Measurements from ENCODE around the gene PAQR8.

Gene PAQR8, protein sequence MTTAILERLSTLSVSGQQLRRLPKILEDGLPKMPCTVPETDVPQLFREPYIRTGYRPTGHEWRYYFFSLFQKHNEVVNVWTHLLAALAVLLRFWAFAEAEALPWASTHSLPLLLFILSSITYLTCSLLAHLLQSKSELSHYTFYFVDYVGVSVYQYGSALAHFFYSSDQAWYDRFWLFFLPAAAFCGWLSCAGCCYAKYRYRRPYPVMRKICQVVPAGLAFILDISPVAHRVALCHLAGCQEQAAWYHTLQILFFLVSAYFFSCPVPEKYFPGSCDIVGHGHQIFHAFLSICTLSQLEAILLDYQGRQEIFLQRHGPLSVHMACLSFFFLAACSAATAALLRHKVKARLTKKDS

DNA sequence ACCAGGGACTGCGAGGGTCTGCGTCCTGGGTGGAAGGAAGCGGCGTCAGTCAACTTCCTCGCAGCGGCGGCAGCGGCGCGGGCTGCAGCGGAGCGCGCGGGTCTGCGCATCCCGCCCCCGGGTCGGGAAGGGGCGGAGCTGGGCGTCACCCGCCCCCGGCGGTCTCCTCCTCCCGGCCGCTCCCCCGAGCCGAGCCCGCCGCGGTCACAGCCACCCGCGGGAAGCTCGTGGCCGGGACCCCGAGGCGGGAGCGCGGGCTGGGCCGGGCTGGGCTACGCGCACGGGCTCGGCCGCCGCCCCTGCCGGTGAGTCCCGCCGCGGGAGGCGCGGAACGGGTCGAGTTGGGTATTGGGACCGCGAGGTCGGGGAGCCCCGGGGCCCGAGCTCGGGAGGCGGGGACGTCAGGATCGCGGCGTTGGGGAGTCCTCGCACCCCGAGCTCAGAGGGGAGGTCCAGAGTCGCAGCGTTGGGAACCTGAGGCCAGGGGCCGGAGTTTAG lies at the start of gene PAQR8:
Gene PAQR8 (plus strand): TSS at position 207 of the 498 bp plus-strand sequence. CDS start 41,063 bp downstream, outside the sequence.
- peak; percentile 77 for DNase-seq

DNA sequence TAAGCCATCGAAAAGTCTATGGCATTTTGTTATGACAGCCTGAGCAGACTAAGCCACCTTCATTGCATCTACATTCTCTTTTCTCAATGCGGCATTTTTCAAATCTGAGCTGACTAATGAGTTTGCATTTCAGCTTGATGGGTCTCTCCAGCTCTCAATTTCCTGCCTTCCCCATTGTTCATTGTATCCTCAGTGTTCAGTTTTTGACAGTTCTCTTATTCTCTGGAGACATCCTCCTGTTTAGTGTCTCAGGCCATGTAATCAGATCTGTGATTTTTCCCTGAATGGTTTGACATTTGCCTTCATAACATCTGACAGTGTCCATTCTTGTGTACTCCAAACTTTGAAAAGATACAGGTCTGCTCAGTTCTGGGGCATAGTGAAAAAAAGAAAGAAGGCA lies 49.5 kb upstream of the PAQR8 start:
- no peak for DNase-seq

DNA sequence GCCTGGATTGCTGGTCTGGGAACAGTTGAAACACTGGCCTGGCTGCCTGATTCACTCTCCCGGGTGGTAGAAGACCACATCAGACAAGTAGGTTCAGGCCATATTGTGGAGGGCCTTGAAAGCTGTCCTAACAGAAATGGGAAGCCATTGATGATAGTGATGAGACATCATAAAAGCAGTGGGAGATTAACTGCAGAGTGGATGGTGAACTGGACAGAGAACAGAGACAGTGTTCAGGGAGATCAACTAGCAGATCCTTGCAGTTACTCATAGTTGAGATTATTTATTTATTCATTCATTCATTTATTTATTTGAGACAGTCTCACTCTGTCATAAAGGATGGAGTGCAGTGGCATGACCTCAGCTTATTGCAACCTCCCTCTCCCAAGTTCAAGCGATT lies 47.2 kb upstream of the PAQR8 start:
- DNase-seq: no peak

DNA sequence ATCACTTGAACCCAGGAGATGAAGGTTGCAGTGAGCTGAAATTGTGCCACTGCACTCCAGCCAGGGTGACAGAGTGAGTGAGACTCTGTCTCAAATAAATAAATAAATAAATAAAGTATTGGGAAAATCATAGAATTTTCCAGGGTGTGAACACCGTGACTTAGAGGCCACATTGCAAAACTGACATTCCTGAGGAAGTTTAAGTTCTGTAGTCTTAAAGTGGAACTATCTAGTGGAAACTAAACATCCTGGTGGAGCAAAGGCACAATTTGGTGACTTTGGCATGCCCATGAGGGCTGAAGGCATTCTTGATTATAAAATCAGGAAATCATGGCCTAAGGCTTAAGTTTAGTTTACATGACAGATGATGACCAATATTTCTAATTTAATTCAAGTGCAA lies 44.7 kb upstream of the PAQR8 start:
- no peak for DNase-seq

DNA sequence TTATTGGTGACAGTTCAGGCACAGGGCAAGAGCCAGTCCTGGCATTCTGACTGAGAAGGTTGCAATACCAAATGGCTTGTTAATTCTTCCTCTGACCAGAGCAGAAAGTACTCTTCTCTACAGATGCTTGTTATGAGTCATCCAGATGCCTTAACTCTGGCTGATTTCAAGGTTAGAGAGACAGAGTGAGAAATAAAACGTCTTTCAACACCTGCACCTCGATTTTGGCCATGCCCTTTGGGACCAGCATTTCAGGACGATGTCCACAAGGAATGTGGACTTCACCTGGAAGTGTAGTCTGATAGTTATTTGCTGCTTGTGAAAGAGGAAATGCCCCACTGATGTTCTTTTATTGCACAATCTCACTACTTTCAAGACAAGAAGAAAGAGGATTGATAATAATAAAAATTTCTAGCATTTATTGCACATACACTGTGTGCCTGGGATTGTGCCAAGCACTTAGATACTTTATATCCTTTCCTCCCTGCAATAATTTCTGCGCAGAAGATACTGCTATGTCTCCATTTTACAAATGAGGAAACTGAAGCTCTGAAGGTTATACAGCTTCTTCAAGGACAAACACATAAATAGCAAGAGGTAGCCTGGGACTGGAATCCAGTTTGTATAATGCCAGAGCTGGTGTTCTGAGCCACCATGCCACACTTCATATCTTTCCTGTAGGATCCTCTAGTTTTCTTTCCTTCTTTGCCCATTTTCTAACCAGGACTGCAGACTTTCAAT lies 43.9 kb upstream of the PAQR8 start:
- DNase-seq: no peak

DNA sequence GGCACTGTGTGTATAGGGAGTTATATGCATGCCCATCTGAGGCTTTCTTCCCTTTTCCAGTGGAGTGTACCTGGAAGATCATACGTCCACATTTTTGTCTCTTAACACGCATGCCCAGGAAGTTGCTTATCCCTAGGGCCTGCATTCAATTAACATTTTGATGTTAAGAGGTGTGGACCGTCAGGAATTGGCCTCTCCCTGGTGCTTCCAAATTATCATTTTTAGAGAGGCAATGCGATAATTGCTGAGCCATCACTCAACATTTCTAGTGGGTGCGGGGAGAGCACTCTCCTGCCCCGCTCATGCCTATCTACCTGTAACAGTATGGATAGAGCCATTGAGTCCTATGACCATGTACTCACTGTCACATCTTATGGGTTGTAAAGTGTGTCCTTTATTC lies 37.8 kb upstream of the PAQR8 start:
- DNase-seq: no peak

DNA sequence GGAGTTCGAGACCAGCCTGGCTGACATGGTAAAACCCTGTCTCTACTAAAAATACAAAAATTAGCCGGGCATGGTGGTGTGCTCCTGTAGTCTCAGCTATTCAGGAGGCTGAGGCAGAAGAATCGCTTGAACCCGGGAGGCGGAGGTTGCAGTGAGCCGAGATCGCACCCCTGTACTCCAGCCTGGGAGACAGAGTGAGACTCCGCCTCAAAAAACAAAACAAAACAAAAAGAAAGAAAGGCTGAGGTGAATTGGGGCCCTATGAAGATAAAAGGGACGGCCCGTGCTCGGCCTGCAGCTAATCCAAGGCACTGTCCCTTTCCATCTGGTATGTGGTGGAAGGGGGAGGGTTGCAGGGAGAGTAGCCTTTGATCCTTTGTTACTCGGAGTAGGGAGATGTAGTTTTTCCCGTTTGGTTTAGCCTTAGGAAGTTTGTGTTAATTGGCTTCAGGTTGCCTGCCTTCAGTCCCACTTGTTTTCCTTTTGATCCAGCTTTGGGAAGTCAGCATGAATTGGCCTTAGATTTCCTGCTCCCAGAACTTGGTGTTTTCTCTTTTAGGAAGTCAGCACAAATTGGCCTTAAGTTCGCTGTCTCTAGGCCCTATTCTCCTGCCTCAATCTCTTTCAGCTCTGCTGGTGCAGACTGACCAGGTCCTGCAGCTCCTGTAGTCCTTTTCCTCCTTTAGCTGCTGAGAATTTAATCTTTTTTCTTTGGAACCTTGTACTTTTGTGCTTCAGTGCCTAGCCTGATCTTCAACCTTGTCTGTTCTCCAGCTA lies 36.1 kb upstream of the PAQR8 start:
- DNase-seq: no peak

DNA sequence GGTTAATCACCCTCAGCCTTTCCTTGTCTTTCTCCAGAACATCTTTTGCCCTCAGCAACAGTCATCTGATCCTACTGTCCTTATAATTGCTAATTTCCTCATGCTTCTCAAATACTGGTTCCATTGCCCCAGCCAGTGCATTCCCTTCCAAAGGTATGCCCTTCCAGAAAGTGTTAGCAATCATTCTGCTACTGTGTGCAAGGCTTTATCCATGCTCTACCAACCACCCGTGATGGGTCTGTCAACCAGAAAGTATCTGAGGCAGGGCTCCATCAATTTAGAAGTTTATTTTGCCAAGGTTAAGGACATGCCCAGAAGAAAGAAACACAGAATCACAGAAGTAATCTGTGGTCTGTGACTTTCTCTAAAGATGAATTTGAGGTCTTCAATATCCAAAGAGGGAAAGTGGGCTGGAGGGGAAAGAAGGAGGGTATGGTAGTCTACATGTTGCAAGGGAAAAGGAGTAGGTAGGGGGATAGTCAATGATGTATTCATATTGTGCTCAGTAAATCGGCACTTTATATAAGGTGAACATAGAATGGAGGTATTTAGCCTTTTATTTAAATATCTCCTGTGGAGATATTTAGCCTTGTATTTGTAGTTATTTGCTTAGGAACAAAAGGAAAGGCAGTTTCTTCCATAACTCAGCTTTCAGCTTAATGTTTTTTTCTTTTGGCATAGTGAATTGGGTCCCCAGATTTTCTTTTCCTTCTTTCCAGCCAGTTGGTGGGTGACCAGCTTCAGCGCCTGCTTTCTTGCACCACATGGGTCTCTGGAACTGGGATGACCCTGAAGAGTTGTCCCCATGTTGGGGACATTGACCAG lies 35.2 kb upstream of the PAQR8 start:
- DNase-seq: no peak

DNA sequence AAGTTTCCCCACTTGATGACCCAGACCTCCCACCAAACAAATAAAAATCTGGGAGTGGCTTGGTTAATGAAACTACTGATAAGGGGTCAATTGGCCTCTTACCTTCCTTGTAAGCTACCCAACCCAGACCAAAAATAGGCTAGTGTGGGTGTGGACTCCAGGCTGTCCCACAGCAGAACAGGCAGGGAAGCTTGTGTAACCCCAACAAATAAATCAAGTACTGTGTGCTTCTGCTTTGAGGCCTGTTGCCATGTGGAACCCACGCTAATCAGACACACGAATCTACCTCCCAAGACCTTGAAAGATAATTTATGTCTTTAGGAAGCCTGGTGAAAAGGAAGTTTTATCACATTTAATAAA lies 33.7 kb upstream of the PAQR8 start:
- DNase-seq: no peak

DNA sequence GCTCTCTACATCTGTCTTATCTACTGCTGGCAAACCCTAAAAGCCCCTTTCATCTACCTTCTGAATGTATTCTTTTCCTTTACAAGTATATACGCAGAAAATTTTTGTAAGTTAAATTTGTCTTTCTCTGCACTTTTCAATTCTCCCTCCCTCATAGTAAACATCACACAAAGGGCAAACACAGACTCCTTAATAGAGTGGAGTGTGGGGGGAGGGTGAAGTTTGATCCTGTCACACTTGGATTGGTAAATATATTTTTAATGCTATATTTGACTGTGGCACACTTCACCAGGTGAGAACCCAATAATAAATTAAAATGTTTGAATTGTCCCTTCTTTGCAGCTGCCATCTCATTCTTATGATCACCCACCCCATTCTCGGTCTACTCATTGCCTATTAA lies 33.2 kb upstream of the PAQR8 start:
- no peak for DNase-seq

DNA sequence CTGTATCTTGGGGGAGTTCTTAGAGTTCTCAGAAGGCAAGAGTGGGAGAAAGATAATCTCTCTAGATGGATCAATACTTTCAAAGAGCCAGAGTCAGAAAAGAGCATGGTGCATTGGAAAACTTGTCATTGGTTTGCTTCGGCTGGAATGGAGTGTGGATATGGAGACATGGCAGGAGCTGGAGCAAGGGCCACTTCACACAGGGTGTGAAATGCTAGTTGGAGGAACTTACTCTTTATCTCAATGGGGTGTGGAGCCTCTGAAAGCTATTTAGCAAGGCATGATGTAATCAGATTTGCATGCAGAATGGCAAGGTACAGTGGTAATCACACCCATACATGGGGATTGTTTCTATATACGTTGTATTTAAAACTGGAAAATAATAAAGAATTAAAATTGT lies 31.5 kb upstream of the PAQR8 start:
- DNase-seq: no peak

DNA sequence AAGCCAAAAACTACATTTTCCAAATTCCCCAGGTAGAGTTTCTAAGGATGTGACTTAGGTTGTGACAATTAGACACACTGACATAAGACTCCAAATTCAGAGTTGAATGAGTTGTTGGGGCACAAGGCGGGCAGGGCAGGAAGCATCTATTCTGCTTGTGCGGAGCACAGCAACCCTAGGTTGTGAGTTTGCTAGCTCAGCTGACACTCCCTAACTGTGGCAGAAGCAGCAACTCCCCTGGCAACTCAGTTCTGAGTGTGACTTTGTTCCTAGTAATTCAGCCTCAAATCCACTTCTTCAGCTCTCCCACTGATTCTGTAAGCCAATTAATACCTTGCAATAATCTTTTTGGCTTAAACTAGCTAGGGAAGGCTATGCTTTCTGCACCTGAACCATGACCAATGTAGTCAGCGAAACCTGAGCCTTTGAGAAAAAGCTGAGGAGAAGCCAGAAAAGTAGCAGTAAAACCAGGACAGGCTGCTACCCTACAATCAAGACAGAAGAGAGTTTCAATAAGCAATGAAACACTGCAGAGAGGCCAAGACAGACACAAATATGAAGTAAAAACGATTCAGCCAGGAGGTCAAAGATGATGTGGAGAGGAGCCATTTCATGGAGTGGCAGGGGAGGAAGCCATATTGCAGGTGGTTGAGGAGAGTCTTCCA lies 30.0 kb upstream of the PAQR8 start:
- DNase-seq: no peak

DNA sequence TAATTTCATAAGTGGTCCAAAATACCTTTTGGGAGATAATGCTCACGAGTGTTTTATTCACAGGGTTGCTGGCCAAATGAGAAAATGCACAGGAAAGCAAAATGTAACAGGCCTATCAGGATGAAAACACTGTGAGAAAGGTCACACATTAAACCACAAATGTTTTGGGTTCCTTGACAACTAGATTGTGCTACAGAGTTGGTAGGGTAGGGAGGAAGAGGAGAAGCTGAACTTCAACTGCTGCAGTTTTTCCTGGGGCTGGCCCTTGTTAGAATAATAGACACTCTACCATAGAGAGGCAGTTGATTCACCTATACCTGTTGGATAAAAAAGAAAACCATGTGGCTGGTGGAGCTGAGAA lies 28.1 kb upstream of the PAQR8 start:
- no peak for DNase-seq

DNA sequence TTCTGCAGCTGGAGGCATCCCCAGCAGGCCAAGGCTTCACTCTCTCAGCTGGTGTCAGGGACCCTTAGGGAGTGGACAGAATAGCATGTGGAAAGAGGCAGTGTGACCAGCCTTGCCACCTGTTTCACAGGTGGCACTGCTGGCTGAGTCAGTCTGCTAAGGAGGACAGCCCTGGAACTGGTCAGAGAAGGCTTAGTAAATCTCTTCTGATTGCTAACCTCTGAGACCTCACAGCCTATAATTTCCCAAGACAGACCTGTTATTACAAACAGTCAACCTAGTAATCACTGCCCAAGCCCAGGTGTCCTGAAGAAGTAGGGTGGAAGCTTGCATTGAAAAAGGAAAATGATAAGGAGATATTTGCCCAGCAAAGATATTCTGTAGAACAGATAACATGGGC lies 26.4 kb upstream of the PAQR8 start:
- DNase-seq: no peak

DNA sequence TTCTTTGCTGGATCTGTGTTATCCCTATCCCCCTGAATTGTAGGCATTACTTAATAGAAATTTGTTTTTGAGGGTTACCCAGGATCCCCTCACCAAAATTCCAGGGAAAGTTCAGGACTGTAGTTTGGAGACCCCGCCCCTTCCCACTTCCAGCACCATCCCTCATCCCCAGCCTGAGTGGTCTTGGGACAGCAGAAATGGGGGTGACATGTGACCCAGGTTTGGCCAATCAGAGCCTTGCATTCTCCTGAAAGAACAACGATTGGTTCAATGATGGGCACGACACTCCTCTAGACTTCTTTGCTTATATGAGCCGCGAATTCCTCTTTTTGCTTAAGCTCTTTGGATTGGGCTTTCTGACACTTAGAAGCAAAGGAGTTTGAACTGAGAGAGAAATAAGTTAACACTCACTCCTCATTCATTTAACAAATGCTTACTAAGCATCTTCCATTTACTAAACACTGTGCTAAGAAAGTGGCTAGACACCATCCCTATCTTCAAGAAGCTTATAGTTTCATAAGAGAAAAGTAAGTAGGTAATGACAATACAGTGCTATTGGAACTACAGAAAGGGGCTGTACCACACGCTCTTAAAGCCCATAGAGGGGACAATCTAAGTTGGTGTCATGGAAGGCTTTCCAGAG lies 24.9 kb upstream of the PAQR8 start:
- DNase-seq: no peak

DNA sequence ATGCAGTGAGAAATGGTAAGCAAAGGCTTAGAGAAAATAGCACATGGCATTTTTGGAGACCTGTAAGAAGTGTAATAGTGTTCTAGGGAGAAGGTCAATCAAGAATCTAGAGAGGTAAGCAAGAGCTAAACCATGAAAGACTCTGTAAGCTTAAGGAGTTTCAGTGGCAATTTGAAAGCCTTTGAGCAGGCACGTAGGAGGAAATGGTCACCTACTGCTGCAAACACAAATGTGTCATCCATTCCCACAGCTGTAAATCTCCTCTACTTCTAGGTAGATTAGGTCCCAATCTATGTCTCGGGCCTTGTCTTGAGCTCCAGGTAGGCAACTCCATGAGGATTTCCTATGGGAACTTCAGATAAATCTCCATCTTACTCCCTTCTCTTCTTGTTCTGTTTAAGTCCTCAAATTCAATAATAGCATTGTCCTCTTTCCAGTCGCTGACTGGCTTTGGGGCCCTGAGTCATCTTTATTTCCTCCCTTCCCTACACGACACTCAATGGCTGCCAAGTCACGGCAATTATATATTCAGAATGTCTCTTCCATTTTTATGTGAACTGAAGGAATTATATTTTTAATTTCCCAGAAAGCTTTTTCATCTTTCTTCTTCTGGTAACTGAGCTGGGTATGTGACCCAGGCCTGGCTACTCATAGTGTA lies 24.2 kb upstream of the PAQR8 start:
- no peak for DNase-seq

DNA sequence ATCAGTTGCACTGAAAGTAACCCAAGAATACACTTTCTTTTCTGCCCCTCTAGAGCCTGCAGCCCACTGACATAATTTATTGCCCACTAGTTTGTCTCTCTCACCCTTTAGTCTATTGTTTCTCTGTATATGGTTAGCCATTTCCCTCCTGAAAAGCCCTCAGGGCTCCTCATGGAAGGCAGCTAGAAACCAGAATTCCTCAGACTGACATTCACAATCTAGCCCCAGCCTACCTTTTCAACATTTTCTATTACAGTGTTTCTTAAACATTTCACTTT lies 21.4 kb upstream of the PAQR8 start:
- no peak for DNase-seq

DNA sequence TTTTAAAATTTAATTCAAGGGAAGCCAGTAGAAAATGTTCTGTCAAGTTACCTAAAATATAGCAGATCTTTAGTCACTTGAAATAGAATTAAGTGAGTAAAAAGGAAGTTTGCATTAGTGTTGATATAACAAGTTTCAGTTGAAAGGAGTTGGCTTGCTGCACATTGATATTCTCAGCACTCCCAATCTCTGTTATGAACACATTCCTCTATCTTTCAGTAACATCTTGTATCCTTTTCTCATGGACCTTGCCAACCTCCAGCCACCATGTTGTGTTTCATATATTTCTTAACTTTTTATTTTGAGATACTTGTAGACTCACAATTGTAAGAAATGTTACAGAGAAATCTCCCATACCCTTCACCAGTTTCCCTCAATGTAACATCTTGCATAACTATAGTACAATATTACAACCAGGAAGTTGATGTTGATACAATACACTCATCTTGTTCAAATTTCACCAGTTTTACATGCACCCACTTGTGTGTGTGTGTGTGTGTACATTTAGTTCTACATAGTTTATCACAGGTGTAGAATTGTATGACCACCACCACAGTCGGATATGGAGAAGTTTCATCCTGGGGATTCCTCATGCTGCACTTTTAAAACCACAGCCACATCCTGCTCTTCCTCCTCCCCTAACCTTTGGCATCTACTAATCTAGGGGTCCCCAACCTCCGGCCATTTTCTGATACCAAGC lies 20.2 kb upstream of the PAQR8 start:
- DNase-seq: no peak

DNA sequence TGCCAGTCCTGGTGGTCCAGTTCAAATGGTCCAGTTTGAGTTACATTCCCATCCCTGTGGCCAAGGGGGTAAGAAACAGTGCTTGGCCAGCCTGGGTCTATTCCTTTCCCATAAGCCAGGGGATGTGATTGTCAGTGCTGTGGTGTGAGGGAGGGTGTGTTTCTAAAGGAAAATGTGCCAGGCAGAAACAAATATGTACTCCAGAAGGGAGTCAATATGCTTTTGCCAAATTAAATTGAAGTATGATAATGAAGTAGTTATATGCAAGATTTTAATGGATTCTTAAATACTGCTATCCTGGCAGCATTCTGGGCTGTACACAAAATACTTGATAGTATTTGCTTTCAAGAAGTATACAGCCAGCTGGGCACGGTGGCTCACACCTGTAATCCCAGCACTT lies 16.6 kb upstream of the PAQR8 start:
- DNase-seq: no peak

DNA sequence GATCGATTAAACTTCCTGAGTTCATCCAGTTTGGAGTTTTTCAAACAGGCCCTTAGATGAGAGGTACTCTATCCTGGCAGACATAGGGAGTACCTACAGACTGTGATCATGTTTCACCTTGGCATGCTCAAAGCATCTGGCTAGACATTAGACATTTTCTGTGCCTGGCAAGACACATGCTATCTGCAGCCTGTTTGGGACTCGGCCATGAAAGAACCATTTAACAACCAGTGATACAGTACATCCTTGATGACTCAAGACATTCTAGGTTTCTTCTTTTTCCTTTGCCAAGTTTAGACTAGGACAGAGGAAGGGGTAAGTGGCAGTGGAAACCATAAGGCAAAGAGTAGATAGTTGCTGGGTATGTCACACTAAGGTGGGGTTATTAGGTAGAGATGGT lies 15.4 kb upstream of the PAQR8 start:
- no peak for DNase-seq

DNA sequence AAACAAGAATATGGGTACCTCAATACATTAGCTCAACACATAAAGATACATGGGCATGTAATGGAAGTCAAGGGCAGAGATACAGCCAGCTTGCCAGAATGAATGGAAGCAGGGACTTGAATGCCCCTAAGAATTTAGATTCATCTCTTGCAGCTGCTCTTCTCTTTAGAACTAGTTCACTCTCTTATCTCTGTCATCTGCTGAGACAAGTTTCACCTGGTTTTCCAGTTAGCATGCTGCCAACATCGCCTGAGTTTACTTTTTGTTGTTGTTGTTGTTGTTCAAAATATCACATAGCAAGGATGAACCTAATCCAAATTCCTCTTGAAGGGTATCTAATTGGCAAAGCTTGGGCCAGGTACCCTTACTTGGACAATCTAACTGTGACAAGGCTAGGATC lies 14.1 kb upstream of the PAQR8 start:
- no peak for DNase-seq
